GM18867 (cell line): ENCODE measurements around the gene IL20RB.
"Not testable (repeated sequence)": the region's sequence is repeated elsewhere in the genome, so short reads cannot be mapped to it uniquely, and the experiment has no call there.

ENCODE experiments used
- ATAC-seq: cut with Tn5 transposase; IDR thresholded peaks from one replicate; pipeline ENCODE4 v1.9.1; 2021; ENCODE audit warnings: mild to moderate bottlenecking, moderate library complexity; ENCODE audit not compliant: unreplicated experiment

IL20RB gene

DNA sequence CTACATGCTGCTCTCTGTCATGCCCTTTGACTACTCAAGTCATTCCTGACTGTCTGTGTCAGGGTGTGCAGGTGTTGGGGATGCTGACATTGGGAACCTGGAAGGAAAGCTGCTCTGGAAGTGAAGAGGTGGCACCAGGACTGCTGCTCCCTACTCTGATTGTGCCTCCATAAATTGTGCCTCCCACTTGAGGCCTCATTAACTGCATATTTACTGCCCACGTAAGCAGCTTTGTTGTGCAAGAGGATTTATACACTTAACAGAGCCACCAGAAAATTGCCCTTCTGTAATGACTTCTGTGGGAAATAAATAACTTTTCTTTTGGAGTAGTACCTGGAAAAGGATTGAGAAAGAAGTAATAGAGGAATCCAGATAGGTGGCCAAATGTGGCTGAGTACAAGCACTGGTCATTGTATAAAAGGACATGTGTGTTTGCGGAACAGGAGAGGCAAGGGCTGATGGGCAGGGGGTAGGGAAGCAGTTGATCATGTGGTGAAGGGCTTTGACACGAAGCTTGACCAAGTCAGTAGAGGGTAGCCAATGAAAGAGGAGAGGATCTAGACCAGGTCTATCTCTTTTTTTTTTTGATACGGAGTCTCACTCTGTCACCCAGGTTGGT, 24.8 kb downstream of the IL20RB start:
- ATAC-seq, result no peak

DNA sequence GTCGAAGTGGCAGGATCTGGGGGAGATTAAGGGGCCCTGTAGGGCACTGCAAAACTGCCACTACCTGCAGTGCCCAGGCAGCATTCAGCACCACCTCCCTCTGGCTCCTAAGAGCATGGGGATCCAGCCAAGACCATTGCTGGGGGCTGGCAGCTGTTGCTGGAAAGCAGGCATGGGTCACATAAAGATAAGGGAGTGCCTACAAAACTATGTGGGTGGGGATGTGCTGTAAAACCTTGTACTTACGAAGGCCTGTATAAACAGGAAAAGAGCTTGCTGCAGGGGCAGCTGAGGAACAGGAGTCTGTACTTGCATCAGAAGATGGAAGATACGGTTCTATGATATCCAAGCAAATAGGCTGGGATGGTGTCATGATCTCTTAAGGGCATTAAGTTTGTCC, 27.1 kb downstream of the IL20RB start:
- no peak for ATAC-seq

DNA sequence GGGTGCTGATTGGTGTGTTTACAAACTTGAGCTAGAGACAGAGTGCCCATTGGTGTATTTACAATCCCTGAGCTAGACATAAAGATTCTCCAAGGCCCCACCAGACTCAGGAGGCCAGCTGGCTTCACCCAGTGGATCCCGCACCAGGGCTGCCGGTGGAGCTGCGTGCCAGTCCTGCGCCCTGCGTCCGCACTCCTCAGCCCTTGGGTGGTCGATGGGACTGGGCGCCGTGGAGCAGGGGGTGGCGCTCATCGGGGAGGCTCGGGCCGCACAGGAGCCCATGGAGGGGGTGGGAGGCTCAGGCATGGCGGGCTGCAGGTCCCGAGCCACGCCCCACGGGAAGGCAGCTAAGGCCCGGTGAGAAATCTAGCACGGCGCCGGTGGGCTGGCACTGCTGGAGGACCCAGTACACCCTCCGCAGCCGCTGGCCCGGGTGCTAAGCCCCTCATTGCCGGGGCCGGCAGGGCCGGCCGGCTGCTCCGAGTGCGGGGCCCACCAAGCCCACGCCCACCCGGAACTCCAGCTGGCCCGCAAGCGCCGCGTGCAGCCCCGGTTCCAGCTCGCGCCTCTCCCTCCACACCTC, 29.7 kb downstream of the IL20RB start:
- not testable (repeated sequence) for ATAC-seq

DNA sequence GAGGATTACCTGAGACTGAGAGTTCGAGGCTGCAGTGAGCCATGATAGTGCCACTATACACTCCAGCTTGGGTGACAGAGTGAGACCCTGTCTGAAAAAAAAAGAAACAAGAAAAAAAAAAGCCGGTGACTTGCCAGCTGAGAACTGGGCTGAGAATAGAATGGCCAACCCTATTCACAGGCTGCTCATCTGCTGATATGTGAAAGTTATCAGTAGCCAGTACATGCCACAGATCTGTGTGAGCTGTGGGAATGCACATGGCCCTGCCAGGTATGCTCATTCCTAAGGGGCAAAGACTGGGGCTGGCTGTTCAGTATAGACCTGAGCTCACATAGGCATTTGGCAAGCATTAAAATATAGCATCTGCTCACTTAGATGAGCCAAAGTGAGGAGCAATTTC, 30.9 kb downstream of the IL20RB start:
- ATAC-seq, result no peak

DNA sequence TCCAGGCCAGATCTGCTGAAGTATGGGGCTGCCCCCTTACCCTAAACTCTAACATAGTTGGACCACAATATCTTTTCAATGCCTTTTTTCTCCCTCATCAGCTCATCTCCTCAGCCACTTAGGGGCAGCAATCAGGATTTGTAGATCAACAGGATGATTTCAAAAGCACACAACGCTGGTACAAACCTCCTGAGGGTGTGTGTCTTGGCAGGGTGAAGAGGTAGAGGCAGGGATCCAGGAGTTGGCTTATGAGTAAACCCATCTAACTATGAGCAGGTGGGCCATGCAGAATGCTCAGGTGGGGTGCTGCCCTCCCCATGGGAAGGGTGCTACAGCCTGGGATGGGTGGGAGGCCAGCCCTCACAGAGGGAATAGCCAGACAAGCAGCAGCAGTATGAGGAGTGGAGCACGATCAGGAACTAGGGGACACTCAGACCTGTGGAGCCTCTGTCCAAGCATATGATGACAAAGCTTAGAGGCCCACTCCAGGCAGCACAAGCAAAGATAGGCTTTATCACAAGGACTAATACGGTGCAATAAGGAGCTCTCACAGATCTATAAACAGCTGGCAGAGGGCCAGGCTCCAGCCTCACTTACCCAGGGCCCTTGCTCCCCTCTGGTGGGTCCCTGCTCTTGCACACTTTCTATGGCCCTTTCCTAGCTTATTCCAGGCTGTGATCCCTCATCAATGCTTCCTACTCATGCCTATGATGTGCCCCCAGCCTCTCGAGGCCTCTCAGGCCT, 32.2 kb downstream of the IL20RB start:
- ATAC-seq, result no peak

DNA sequence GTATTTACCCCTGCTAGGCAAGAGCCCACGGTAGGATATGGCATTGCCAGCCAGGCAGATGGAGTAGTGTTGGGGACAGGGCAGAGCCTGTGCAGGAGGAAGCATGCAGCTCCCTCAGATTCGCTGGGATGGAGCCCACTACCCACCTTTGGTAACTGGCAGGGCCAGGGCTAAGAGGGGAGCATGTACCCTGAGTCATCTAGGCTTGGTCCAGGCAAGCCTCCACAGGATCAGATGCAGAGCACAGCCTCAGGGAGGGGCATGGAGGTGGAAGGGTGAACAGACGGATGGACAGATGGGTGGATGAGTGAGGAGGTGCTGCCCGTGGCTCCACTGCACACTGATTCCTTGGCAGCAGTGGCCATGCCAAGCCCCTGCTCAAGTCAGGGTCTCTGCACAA, 33.0 kb downstream of the IL20RB start:
- ATAC-seq, result no peak

DNA sequence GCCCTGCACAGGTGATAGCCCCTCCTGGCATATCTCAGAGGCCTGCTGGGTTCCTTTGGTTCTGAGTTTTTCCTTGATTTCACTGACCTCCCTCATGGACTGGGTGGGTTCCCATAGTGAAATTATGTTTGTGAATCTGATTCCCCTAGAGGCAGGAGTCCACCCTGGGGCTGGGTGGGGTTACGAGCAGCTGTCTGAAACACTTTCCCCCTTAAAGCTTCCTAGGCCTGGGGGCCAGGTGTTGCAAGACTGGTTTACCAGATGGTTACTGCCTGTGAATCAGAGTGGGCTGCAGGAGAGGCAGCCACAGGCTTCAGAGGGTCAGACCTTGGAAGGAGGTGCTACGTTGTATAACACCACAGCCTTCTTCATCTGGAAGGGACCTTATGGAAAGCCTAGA, 34.3 kb downstream of the IL20RB start:
- no peak for ATAC-seq

DNA sequence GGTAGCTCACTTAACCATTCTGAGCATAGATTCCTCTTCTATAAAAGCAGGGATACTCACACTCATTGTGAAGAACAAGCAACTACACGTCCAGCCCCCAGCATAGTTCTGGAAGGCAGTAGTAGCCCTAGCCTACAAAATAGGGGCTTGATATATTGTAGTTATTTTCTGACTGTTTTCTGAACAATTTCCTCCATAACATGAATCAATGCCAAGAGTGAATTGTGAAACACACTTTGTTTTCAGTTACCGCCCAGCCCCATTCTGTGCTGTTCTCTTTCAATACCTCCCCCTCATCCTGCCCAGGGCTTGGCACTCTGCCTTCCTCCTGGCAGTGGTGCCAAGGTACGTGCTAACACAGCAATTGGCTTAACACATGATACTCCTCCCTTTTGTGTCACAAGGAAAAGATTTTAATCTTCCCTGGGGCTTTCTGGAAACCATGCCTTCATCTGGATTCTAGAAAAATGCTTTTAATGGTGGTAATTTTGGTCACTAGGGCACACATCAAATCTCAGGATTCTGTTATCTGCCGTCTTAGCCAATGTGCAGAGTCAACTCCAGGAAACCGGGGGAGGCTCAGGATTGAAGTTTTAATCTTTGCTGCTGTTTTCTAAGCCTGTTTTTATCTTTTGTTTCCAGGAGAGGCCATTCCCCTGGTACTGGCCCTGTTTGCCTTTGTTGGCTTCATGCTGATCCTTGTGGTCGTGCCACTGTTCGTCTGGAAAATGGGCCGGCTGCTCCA, 37.2 kb downstream of the IL20RB start:
- no peak for ATAC-seq

DNA sequence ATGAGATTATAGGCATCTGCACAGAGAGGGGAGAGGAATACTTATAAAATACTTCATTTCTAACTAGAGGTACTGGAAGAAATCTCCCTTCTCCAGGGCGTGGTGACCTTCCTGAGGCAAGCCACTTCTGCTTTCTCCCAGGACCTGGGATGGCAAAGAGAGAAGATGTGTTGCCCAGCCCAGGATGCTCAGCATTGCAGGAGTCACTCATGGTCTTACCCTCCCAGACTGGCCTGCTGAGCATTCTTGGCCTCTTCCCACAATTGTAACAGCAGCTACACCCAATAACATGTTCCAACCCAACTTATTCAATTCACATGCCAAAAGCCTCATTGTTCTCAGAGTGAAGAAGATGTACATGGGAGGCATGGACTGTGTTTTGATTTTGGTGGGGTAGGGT, 37.9 kb downstream of the IL20RB start:
- no peak for ATAC-seq

DNA sequence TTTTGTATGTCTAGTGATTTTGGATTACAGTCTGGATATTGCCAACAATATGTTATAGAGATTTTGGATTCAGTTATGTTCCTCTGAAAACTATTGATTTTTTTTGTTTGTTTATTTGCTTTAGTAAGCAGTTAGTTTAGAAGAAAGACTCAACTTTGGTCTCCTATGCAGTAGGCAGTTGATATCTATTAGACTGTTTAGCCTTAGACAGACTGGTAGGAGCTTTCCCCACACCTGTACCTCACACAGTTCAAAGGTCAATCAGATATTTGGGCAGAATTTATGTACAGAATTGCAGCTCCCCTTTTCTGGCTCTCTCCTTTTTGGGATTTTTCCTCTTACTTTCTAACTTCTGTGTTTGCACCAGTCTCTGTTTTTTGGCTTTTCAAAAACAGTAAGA, 42.3 kb downstream of the IL20RB start:
- ATAC-seq, result no peak

DNA sequence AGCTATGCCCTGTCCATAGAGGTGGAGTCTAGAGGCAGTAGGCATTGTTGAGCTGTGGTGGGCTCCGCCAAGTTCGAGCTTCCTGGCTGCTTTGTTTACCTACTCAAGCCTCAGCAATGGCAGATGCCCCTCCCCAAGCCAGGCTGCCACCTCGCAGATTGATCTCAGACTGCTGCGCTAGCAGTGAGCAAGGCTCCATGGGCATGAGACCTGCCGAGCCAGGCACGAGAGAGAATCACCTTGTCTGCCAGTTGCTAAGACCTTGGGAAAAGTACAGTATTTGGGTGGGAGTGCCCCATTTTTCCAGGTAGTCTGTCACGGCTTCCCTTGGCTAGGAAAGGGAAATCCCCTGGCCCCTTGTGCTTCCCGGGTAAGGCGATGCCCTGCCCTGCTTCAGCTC, 49.6 kb downstream of the IL20RB start:
- ATAC-seq, result not testable (repeated sequence)

DNA sequence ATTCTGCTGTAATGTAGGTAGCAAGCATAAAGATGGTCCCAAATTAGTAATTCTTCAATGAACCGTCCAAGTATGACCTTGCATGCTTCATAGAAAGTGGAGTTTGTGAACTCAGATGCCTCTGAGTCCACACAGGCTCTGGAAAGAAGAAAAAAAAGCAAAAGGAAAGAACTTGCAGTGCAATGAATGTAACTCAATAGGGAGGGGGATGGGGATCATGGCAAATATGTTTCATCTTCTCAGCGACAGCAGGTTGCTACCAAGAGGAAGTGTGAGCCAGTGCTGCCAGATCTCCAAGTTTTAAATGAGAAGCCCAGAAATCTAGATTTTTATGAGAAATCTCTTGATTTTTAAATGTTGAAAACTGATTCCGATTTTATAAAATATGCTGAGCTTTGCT, 50.3 kb downstream of the IL20RB start:
- ATAC-seq, result no peak

DNA sequence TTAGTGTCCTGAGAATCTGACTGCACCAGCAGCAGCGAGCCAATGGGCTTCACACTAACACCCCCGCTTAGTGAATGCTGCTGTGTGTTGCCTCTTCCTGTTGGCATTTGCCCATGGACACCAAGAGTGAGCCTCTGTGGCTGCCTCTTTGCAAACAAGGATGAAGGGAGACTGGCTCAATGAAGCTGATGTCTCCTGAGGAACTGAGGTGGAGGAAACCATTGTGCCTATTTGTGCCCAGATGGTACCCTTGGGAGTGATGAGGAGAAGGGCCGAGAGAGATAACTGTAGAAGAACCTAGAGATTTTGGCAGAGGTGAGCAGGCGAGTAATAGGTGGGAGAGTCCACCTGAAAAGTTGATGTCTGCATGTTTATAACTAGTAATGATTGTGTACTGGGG, 51.2 kb downstream of the IL20RB start:
- ATAC-seq, result no peak

DNA sequence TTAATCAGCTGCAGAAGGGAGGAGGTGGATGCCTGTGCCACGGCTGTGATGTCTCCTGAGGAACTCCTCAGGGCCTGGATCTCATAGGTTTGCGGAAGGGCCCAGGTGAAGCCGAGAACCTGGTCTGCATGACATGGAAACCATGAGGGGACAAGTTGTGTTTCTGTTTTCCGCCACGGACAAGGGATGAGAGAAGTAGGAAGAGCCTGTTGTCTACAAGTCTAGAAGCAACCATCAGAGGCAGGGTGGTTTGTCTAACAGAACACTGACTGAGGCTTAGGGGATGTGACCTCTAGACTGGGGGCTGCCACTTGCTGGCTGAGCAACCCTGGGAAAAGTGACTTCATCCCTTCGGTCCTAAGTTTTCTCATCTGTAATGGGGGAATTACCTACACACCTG, 52.4 kb downstream of the IL20RB start:
- ATAC-seq, result no peak

DNA sequence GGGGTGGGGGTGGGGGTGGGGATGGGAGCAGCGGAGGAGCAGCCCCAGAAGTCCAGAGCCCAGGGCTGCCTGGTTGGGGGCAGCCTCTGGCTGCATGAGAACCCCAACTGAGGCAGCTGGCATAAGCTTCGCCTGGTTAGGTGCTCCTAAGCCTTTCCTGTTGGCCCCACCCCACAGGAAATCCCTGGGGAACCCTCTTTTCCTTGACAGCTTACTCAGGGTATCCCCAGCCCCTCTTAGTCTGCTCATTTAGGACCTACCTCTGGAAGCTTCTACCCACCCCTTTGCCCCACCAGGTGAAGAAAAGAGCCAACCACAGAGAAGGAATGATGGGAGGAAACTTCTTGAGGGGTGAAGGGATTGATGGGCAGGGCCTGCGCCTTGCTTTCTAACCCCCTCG, 53.4 kb downstream of the IL20RB start:
- no peak for ATAC-seq

DNA sequence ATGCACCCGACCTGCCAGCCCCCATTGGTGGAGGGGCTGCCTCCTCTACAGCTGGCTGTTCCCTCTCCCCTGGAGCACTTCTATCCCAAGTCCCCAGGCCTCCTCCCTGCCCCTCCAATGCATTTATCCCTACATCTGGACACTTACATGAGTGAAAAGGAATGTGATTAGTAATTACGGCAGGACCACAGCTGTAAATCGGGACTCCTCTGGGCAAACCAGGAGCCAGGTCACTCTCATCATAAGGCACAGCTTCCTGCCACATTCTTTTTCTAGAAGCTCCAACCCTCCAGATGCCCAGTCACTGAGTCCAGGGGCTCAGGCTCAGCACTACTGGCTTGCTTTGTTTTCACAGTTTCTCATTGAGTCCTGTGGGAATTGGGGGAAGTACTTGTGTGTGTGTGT, 54.3 kb downstream of the IL20RB start:
- ATAC-seq, result no peak

DNA sequence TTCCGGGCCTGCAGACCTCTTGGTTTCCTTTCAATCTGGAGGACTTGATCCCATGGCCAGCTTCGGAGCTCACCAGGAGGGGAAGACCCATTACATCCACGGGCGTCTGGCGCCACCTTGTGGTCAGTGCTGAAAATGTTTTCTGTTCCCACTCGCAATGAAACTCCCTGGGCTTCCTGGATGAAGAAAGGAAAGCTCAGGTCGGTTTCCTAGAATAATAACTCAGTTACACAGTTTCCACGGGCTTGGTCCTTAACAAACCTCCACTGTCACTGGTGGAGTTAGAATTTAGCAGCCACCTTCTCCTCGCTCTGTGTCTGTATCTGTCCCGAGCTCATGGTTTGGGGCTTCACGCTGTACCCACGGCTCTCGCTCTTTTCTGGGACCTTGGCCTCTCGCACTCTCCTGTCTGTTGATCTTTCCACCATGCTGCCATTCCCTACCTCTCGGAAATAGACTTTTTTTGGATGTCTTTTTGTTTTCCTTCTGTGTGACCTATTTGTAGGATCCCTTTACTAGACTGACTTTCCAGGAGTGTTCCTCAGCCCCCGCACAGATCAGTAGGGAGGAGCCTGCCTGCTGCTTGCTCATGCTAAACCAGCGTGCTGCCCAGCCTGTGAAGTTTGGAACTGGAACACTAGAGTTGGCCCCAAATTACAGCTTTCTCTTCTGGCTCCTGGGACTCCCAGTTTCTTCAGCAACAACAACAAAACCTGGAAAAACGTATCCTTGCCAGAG, 56.3 kb downstream of the IL20RB start:
- peak; percentile 84 for ATAC-seq

DNA sequence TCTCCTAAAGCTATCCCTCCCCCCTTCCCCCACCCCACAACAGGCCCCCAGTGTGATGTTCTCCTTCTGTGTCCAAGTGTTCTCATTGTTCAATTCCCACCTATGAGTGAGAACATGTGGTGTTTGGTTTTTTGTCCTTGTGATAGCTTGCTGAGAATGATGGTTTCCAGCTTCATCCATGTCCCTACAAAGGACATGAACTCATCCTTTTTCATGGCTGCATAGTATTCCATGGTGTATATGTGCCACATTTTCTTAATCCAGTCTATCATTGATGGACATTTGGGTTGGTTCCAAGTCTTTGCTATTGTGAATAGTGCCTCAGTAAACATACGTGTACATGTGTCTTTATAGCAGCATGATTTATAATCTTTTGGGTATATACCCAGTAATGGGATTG, 59.5 kb downstream of the IL20RB start:
- ATAC-seq, result not testable (repeated sequence)

DNA sequence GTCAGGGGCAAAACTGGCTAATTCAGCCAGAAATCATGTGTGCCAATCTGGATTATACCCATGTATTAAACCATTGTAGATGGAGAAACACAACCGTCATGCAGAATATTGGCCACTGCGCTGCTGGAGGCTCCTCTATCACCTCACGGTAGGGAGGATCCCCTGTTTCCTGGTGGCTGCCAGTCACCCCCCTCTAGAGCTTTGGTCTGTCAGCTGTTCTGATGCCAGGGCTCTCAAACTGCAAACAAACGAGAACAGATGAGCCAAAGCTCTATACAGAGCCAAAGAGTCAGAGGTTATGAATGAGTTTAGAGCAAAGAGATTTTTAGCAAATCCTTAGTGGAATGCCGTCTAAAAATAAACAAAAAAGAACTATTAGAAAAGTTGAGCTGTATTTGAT, 62.5 kb downstream of the IL20RB start:
- ATAC-seq, result no peak

DNA sequence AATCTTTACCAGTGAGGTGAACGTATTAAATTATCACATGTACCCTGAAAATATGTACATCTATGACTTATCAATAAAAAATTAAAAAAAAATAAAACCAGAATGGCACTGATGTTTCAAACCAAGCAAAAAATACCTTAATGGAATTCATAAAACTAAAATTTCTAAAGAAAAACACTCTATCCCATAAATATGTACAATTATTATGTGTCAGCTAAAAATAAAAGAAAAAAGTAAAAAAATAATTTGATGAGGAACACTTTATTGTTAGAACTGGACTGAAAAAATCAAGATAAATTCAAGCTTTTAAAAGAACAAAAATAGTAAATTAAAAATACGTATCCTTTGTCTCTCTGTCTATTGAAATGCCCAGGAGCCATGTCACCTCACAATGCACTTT, 63.1 kb downstream of the IL20RB start:
- ATAC-seq, result no peak

DNA sequence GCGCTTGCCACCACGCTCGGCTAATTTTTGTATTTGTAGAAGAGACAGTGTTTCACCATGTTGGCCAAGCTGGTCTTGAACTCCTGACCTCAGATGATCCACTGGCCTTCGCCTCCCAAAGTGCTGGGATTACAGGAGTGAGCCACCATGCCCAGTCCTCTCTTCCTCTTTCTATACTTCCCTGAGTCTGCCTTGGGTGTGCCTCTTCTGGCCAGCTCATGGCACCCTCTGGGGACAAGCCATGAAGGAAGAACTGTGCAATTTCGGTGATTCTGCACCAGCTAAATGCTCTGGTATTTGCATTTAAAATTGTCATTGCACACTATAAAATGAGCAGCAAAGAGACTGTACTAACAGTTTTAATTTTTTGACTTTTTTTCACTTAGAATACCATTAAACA, 66.6 kb downstream of the IL20RB start:
- ATAC-seq, result no peak
